GM21529 (cell line): ENCODE results near the gene B3GNT3.

Experiments used
- ATAC-seq: cut with Tn5 transposase; IDR thresholded peaks from one replicate; pipeline ENCODE4 v1.9.1; 2021; ENCODE audit not compliant: unreplicated experiment

The B3GNT3 gene

DNA sequence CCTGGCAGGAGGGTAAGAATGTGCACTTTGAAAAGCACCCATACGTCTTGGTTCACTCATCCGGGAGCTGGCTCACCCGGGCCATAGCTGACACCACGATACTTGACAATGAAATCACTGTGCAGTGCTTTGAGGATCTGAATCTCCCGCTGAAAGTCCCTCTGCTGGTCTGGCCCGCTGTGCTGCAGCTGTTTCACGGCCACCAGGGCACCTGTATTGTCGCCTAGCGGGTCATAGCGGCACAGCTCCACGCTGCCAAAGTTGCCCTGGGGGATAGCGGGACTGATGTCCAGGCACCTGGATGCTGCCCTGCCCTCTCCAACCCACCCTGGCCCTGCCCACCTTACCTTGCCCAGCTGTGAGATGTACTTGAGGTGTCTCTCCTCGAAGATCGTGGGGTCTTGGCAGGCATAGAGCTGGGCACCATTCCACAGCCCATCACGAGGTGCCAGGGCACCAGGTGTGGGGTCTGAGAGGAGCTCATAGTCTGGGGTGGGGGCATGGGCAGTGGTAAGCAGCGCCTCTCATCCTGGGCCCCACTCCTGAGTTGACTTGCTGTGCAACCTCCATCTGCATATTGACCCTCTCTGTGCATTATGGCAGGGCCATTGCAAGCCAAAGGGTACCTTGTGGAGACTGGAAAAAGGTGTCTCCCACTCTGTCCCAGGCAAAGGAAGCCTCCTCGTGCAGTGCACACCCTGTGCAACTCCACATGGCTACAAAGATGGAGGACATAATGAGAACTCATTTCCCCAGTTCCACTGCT lies 37.7 kb downstream of the B3GNT3 start:
- no peak for ATAC-seq

DNA sequence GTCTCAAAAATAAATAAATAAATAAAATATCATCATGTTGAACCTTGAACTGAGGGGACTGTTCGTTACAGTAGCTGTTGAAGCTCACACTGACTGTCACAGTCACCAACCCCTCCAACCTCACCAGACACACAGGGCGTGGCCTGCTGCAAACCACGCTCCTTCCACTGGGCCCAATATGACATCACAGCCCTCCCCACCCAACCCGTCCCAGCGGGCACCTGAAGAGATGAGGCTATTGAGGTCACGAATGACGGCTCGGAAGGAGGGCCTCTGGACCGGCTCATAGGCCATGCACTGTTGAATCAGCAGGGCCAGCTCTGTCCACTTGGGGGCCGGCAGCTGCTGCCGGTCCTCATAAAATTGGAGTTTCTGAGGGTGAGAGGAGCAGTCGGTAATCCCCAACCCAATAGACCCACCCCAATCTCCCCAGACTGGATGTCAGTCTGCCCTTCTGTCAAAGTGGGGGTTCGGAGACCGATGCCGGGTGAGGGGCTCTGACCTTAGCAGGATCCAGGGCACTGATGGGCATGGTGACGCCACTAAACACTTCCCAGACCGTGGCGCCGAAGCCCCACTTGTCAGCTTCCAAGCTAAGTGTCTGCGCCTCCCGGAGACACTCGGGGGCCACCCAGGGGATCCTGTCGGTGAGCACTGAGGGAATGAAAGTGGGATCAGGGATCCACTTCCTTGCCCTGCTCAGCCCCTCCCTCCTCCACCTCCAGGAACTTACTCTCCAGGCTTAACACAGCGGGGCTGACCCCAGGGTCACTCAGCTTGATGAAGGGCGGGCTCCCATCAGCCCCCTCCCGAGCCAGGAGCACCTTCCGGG lies 39.6 kb downstream of the B3GNT3 start:
- ATAC-seq = no peak

DNA sequence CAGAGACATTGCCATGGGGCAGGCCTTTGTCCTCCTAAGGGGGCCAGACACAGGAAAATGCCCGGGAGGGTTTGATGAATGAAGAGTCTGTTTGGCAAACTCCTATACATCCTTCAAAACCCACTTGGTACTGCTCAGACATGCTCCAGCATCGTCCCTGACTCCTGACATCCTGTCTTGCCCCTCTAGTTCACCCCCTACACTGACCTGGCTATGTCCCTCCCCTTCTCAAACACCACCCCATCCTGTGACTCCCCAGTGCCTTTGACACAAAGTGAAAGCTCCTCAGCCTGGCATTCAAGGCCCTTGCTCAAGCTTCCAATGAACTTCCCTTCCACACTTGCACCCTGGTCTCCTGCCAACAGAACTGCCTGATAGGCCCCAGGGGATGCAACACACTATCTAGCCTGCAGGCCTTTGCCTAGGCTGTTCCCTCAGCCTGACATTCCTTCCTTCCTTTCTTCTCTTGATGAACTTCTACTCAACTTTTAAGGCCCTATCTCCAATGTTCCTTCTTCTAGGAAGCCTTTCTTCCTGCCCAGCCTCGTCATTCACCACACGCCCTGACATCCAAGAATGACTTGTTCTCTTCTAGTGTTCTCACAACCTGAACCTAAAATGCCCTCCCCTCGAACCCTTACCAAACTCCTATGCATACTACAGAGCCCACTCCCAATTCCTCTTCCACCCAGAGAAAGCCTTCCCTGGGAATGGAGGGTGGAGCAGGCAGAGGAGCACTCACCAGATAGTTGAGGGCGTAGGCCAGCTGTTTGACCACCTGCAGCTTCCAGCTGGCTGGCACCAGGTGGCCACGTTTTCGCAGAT lies 40.5 kb downstream of the B3GNT3 start:
- ATAC-seq = no peak

DNA sequence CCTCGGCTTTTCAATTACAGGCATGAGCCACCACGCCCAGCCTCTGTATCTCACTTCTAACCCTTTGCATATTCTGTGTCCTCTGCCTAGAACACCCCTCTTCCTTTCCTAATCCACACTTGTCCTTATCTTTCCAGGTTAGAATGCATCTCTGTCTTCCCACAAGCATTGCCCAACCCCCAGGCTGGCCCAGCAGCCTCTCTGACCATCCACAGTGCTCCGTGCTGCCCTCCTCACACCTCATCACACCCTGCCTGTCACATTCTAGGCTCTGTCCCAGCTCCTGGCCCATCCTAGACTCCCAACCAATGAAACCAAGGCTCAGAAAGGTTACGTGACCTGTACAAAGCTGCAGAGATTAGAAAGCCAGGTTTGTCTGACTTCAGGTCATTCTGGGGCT lies 41.6 kb downstream of the B3GNT3 start:
- ATAC-seq = no peak

DNA sequence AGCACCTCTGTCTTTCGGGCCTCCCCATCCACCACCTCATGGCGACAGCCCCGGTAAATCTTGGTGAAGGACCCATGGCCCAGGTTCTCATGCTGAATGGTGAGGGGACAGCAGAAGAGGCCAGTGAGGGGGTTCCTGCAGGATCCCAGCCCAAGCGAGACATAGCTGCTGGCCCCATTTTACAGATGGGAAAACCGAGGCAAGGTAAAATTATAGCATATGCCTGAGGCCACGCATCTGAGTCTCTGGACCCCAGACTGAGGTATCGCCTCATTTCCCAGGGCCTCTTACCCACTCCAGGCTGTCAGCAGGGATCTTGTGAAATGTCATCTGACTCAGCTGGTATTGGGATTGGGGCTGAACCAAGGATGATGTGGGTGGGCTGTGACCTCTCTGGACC lies 43.0 kb downstream of the B3GNT3 start:
- ATAC-seq = no peak

DNA sequence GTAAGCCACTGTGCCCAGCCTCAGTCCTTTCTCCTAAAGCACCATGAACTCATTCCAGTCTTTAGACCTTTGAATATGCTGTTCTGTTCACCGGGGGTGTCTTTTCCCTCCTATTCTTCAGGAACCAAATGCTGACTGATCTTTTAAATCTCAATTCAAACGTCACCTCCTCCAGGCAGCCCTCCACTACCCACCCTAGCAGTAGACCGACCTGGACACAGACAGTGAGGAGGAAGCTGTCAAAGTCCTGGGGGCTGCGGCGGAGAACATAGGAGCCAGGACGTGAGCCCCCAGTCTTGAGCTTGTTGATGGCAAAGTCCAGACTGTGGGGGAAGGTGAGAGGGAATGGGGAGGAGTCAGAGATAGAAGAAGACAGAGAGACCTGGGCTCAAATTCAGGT lies 45.1 kb downstream of the B3GNT3 start:
- no peak for ATAC-seq

DNA sequence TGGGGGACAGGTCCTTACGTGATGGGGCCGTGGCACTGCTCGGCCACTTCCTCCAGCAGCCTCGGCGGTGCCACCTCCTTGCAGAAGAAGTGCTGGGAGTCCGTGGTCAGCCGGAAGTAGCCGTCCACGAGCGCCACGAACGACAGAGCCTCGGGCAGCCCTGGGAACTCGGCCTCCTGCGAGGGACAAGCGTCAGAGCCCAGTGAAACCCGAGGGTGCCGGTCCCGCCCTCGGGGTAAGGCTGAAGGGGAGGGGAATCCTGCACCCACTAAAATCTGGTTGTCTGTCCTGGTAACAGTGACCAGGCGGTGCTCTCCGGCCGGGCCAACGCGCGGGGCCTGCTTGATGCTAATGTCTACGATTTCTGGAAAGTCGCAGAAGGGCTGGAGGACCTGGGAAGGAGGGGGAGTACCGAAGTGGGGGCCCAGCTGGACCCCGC lies 46.5 kb downstream of the B3GNT3 start:
- ATAC-seq = no peak

DNA sequence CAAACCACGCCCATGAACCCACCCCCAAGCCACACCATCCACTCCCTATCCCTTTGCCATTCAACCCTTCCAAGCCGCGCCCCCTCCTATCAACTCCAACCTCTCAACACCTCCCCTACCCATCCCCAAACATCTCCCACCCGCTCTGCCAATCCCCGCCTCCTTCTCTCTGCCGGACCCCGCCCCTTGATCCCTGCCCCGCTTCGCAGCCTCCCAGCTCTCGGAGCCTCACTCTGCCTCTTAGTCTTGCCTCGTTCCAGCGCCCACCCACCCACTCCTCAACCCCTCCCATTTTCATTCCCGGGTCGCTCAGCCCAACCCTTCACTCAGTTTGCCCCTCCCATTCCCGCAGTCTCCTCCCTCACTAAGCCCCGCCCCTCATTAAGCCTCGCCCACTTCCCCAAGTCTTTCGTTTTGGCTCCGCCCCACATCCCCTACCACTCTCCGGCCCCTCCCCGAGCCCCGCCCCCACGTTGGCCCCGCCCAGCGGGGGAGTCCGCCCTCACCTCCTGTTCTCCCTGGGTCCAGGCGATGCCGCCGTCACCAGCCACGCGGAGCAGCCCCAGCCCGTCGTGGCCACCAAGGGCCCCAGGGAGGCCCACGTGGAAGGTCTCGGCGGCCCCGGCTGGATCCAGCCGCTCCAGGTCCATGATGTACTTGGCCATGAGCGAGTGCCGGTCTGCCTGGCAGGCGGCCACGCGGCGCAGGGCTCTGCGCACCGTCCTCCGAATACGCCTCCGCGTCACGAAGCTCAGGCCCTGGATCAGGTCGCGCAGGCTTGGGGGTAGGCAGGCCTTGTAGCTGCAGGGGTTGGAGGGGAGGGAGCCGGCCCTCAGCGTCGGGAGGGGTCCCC lies 47.1 kb downstream of the B3GNT3 start:
- no peak for ATAC-seq

DNA sequence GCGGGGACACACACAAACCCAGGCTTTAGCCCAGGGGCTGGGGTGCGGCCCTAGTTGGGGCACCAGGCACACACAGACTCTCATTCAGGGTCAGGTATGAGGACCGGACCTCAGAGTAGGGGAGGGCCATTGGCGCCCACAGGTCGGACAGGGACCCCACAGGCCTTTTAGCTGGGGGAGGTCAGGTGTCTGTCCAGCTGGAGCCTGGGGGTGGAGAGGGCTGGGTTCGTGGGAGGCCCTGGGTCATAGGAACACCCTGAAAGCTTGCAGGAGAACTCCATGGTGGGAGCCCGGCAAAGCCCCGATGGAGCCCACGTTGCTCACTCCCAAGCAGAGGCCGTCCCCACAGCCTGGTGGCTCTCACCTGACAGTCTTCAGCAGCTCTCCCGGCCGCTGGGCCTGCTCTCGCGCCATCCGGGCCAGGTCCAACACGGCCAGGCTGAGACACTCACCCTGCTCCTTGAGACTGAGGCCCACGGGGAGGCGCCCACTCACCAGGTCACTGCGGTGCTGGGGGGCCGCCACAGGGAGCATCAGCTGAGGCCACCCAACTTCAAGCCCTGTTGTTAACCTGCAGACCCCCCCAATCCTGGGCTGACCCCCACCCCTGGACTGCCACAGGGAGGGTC lies 47.8 kb downstream of the B3GNT3 start:
- ATAC-seq = no peak

DNA sequence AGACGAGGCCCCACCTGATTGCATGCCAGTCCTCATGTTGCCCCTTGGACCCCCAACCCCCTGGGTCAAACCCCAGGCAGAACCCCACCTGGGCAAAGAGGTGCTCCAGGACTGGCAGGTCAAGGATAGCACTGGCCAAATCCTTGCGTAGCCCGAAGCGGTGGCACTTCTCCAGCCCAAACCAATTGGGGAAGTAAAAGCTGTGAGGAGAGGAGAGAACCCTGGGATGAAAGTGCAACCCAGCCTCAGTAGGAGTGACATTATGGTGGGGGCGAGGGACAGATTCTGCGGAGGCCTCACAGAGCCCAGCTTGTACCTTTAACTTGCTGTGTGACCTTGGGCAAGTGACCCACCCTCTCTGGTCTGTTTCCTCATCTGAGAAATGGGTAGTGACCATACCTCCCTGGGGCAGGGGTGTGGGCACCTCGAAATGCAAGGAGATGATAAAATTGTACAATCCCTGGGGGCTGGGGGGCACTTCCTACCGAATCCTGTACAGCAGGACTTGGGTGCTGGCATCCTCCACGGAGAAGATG lies 48.4 kb downstream of the B3GNT3 start:
- ATAC-seq = no peak

DNA sequence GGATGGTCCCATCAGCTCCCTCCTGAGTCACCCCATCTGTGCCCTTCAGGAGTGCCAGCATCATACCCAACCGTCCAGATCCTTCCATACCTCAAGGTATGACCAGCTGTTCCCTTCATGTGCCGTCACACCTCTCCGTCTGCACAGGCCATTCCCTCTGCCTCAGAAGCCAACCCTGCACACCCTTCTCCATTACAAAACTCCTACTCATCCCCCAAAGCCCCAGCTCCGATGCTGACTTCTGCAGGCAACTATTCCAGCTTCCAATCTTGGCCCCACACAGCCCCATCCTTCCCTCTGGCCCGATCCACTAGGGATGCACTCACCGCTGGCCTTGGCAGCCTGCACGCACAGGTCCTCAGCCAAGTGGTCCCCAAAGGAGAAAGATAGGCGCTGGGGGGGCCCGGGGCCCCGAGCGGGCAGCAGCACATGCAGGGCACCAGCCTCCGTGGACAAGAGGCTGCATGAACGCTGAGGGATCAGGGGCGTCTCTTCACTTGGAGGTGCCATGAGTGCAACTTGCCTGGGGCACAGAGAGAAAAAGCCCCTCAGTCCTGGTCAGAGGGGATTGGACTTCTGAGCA lies 49.1 kb downstream of the B3GNT3 start:
- no peak for ATAC-seq

DNA sequence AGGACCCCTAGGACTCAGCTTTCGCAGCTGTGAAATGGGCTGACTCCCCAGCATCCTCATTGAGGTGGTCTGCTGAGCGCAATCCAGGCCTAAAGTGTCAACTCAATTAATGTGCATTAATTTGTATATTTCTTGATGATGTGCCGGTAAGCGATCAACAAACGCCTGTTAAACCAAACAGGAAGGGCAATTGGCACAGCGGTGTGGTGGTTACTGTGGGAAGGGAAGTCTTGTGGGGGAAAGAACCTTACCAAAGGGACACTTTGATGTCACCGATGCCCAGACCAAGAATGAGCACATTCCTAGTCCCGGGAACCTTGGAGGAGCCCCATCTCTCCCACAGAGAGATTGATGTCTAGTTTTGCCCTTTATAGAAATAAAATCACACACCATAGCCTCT lies 51.2 kb downstream of the B3GNT3 start:
- no peak for ATAC-seq

DNA sequence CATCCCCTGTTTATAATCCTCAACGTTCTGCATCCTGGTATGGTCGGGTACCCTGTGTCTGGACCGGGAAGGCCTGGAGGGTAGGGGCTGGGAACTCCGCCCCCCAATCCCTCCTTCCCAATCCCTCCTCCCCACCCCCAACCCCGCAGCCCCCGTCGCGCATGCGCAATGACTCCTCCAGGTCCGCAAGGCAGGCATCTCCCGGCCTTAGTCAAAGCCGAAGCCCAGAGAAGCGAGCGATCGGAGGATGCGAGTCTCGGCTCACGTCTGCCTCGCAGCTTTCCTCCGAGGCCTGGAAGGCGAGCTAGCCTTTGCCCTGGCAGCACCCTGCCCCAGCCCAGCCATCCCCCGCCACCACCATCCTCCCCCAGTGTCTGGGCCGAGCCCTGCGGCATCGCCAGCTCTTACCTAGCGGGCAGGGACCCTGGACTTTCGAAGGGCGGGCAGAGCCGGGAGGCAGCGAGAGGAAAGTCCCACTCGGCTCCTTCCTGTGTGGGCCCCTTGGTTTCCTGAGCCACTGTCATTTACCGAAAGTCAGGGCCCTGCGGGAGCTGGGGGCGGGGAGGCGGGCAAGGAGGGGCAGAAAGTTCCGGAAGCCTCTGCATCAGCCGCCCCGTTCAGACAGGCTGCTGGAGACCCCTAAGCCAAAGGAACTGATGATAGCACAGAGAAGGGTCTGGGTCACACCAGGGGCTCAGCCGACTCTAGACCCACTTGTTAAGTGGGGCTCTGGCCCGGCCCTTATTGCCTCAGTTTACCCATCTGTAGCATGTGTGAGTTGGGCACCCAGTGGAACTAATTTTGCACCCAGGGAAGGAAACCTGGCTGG lies 52.8 kb downstream of the B3GNT3 start, which contains the start of gene JAK3:
Gene JAK3 (minus strand): TSS at position 445 of the 829 bp plus-strand sequence. CDS start 3,565 bp downstream, outside the sequence.
- peak; percentile 59 for ATAC-seq

DNA sequence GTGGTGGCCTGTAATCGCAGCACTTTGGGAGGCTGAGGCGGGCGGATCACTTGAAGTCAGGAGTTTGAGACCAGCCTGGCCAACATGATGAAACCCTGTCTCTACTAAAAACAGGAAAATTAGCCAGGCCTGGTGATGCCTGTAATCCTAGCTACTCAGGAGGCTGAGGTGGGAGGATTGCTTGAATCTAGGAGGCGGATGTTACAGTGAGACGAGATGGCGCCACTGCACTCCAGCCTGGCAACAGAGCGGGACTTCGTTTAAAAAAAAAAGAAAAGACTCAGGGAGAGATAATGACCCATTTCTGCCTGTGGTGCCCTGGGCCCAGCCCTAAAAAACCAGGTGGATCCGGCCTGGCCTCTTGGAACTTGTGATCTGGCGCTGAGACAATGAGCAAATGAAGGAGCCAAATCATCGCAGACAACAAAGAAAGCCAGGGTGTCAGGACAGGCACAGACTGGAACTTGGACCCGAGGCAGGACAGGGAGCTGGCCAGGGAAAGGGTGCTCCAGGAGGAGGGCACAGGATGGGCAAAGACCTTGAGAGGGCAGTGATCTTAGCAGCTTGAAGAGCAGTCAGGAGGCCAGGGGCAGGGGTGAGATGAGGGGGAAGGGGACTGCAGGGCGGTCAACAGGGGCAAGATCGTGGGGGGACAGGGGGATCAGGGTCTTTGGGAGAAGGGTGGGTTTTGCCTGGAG lies 53.8 kb downstream of the B3GNT3 start:
- ATAC-seq = no peak

DNA sequence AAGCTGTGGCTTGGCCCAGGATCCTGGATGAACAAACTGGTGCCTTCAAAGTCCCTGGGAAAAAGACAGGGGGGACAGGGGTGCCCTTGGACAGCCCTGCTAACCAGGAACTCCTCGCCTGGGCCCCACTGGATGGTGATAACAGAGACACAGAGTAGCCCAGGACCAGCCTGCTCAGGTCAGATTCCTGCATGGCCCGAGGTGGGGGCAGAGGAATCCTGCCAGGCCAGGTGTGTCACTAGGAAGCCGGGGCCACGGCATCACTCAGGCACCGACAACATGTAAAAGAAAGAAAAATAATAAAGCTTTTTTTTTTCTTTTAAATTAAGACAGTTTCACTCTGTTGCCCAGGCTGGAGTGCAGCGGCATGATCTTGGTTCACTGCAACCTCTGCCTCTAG lies 59.1 kb downstream of the B3GNT3 start:
- no peak for ATAC-seq

DNA sequence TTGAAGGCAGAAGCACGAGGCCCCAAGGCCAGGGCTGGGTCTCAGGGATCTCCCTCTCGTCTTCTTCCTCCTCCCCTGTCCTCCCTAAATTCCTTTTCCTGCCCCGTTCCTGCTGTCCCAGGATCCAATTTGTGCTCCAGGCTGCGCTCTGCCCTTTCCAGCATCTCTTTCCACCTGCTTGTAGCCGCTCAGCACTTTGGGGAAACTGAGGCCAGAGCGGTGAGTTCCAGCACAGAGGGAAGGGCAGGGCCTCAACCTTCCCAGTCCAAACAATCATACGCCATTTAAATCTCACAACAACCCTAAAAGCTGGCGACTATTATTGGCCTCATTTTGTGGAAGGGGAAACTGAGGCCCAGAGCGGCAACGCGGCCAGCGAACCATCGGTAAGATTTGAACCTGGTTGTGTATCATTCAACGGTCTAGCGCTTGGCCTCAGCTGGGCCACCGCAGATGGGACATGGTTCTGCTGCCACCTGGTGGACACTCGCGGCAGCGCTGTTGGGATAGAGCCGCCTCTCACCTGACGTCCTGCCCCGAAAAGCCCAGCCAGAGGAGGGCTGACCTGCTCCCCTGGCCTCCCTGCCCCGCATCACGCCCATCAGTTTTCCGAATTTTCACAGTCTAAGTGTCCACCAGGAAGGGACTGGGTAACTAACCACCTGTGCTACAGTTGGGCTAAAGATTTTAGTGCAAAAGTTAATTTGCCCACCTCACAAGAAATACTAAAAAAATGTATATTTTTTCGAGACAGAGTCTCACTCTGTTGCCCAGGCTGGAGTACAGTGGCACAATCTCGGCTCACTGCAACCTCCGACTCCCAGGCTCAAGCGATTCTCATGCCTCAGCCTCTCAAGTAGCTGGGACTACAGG lies 60.6 kb downstream of the B3GNT3 start:
- no peak for ATAC-seq
